SK-N-SH (cell line): ENCODE results near the gene ZNF396.

Experiments used
- ELF1 ChIP-seq: IDR thresholded peaks from 2 replicates; pipeline ENCODE4 v1.4.0; 2012
- FOSL2 ChIP-seq: IDR thresholded peaks from 2 replicates; pipeline ENCODE4 v1.4.0; 2012; ENCODE audit warnings: low read depth, mild to moderate bottlenecking, moderate library complexity, borderline replicate concordance
- JUND ChIP-seq: IDR thresholded peaks from 2 replicates; pipeline ENCODE4 v1.4.0; 2012
- POLR2AphosphoS5 ChIP-seq: IDR thresholded peaks from 2 replicates; pipeline ENCODE4 v1.6.1; 2012; ENCODE audit warnings: low read depth, low read length
- SMC3 ChIP-seq: IDR thresholded peaks from 2 replicates; pipeline ENCODE4 v1.6.1; 2012; ENCODE audit warnings: low read depth, low read length, improper control_type of control experiment
- TF ChIP-seq, protein P1 (sequence below): IDR thresholded peaks from 2 replicates; pipeline ENCODE4 v1.6.1; 2012; ENCODE audit warnings: mild to moderate bottlenecking, low read depth, low read length, moderate library complexity
- TF ChIP-seq, protein P2 (sequence below): fragments of 200-600 bp; sonication (generic); IDR thresholded peaks from 2 replicates; pipeline ENCODE4 v1.6.1; 2017; ENCODE audit warnings: antibody characterized with exemption, mild to moderate bottlenecking, moderate library complexity

DNA sequence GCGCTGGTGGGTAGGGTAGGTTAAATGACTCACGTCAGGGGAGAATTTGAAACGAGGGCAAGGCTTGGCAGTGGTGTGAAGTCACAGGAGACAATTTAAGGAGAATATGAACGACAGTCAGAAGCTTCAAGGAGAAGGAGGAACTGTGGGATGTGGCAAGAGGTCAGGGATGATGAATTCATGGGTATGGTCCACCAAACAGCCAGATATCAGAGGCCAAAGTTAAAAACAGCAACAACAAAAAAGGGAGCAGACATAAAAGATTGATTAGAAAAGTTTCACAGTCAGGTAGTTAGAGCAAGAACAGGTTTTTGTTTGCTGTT, 1.4 kb upstream of the ZNF396 start:
- TF ChIP-seq, protein P1, sequence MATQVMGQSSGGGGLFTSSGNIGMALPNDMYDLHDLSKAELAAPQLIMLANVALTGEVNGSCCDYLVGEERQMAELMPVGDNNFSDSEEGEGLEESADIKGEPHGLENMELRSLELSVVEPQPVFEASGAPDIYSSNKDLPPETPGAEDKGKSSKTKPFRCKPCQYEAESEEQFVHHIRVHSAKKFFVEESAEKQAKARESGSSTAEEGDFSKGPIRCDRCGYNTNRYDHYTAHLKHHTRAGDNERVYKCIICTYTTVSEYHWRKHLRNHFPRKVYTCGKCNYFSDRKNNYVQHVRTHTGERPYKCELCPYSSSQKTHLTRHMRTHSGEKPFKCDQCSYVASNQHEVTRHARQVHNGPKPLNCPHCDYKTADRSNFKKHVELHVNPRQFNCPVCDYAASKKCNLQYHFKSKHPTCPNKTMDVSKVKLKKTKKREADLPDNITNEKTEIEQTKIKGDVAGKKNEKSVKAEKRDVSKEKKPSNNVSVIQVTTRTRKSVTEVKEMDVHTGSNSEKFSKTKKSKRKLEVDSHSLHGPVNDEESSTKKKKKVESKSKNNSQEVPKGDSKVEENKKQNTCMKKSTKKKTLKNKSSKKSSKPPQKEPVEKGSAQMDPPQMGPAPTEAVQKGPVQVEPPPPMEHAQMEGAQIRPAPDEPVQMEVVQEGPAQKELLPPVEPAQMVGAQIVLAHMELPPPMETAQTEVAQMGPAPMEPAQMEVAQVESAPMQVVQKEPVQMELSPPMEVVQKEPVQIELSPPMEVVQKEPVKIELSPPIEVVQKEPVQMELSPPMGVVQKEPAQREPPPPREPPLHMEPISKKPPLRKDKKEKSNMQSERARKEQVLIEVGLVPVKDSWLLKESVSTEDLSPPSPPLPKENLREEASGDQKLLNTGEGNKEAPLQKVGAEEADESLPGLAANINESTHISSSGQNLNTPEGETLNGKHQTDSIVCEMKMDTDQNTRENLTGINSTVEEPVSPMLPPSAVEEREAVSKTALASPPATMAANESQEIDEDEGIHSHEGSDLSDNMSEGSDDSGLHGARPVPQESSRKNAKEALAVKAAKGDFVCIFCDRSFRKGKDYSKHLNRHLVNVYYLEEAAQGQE = no peak
- TF ChIP-seq, protein P2, sequence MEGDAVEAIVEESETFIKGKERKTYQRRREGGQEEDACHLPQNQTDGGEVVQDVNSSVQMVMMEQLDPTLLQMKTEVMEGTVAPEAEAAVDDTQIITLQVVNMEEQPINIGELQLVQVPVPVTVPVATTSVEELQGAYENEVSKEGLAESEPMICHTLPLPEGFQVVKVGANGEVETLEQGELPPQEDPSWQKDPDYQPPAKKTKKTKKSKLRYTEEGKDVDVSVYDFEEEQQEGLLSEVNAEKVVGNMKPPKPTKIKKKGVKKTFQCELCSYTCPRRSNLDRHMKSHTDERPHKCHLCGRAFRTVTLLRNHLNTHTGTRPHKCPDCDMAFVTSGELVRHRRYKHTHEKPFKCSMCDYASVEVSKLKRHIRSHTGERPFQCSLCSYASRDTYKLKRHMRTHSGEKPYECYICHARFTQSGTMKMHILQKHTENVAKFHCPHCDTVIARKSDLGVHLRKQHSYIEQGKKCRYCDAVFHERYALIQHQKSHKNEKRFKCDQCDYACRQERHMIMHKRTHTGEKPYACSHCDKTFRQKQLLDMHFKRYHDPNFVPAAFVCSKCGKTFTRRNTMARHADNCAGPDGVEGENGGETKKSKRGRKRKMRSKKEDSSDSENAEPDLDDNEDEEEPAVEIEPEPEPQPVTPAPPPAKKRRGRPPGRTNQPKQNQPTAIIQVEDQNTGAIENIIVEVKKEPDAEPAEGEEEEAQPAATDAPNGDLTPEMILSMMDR = no peak
- TF ChIP-seq SMC3 (no peak), JUND (no peak), POLR2AphosphoS5 (no peak), FOSL2 (no peak), ELF1 (no peak)
